ENCODE measurements around the gene PRUNE2.

DNA sequence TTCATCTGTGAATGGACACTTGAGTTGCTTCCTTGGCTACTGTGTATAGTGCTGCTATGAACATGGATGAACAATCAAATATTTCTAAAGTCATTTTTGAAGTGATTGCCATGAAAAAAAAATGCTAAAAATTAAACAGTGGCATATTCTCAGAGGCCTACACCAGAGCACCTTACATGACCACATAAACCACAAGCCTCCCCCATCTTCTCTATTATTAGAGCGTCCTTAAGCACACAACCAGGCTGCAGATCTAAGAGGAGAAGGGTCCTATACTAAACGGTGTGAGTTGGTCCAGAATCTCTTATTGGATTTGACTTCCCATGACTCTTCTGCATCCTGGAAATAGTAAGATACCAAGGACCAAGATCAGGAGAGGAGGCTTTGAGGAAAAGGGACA lies 107.4 kb downstream of the PRUNE2 start:
- TF ChIP-seq, protein P1, sequence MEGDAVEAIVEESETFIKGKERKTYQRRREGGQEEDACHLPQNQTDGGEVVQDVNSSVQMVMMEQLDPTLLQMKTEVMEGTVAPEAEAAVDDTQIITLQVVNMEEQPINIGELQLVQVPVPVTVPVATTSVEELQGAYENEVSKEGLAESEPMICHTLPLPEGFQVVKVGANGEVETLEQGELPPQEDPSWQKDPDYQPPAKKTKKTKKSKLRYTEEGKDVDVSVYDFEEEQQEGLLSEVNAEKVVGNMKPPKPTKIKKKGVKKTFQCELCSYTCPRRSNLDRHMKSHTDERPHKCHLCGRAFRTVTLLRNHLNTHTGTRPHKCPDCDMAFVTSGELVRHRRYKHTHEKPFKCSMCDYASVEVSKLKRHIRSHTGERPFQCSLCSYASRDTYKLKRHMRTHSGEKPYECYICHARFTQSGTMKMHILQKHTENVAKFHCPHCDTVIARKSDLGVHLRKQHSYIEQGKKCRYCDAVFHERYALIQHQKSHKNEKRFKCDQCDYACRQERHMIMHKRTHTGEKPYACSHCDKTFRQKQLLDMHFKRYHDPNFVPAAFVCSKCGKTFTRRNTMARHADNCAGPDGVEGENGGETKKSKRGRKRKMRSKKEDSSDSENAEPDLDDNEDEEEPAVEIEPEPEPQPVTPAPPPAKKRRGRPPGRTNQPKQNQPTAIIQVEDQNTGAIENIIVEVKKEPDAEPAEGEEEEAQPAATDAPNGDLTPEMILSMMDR (IDR thresholded peaks at IDR 0.05; ENCODE audit: low read depth, low read length, missing input control): no peak
- TF ChIP-seq, protein P2, sequence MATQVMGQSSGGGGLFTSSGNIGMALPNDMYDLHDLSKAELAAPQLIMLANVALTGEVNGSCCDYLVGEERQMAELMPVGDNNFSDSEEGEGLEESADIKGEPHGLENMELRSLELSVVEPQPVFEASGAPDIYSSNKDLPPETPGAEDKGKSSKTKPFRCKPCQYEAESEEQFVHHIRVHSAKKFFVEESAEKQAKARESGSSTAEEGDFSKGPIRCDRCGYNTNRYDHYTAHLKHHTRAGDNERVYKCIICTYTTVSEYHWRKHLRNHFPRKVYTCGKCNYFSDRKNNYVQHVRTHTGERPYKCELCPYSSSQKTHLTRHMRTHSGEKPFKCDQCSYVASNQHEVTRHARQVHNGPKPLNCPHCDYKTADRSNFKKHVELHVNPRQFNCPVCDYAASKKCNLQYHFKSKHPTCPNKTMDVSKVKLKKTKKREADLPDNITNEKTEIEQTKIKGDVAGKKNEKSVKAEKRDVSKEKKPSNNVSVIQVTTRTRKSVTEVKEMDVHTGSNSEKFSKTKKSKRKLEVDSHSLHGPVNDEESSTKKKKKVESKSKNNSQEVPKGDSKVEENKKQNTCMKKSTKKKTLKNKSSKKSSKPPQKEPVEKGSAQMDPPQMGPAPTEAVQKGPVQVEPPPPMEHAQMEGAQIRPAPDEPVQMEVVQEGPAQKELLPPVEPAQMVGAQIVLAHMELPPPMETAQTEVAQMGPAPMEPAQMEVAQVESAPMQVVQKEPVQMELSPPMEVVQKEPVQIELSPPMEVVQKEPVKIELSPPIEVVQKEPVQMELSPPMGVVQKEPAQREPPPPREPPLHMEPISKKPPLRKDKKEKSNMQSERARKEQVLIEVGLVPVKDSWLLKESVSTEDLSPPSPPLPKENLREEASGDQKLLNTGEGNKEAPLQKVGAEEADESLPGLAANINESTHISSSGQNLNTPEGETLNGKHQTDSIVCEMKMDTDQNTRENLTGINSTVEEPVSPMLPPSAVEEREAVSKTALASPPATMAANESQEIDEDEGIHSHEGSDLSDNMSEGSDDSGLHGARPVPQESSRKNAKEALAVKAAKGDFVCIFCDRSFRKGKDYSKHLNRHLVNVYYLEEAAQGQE (IDR thresholded peaks at IDR 0.05): no peak
- TF ChIP-seq GABPA (IDR thresholded peaks at IDR 0.05 in 1 of 2, conservative IDR thresholded peaks at IDR 0.05 in 1 of 2) (no peak), SP1 (IDR thresholded peaks at IDR 0.05) (no peak), TAF1 (conservative IDR thresholded peaks at IDR 0.05) (no peak)
- TF ChIP-seq, protein P3, sequence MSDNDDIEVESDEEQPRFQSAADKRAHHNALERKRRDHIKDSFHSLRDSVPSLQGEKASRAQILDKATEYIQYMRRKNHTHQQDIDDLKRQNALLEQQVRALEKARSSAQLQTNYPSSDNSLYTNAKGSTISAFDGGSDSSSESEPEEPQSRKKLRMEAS (IDR thresholded peaks at IDR 0.05): no peak
